GM10248 (cell line): ENCODE measurements around the gene TRIOBP.
"Not testable (repeated sequence)": the region's sequence is repeated elsewhere in the genome, so short reads cannot be mapped to it uniquely, and the experiment has no call there.

Source experiments
- CTCF ChIA-PET: fragments of 300-600 bp; sonication (Branson Sonifier 250); formaldehyde crosslinking; extraction: SDS; loops from one replicate; lab custom pipeline; 2021; ENCODE audit warnings: antibody characterized with exemption; lab: Yijun Ruan, JAX
- POLR2A ChIA-PET: fragments of 350-650 bp; sonication (Branson Sonifier 250); formaldehyde crosslinking; extraction: SDS; loops from one replicate; lab custom pipeline; 2020; ENCODE audit warnings: antibody characterized with exemption; lab: Yijun Ruan, JAX
- DNase-seq: peaks from one replicate; pipeline ENCODE4 v3.0.0; 2012; ENCODE audit errors: extremely low spot score
- TF ChIP-seq, protein P1 (sequence below): IDR thresholded peaks from 2 replicates; pipeline ENCODE4 v1.5.1; 2012; ENCODE audit warnings: mild to moderate bottlenecking, low read depth; ENCODE audit errors: extremely low read depth, missing control alignments, control extremely low read depth

Gene TRIOBP

DNA sequence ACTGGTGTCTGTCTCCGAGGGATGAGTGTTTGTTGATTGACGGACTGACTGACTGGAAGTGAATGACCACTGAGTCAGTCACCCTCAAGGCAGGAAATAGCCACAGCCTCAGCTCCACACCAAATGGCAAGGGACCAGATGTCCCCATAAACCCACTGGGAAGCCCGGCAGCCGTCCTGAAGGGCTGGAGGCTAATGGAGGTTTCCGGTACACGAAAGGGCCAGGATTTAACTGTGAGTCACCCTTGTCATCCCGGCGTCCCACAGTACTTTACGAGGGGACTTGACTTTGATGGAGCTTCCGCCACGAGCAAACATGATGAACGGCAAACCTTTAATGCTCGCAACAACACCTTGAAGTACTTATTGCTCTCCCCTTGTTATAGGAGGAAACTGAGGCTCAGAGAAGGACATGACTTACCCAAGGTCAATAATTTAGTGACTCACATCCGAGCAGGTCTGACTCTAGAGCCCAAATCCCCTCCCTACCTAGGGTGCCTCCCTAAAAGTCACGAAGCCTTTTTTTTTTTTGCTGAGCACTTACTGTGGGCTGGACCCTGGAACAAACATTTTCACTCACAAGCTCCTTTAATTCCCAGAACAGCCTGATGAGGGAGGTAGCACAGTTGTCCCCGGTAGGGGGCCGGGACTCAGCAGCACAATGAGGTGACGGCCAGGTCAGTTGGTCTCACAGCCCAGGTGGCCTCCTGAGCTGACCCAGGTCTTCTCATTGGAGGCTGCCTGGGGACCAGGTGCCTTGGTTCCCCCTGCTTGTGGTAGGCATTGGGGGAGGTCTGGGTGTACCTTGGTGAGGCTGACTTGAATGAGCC, 85.7 kb downstream of the TRIOBP start:
- no peak for DNase-seq
- POLR2A ChIA-PET: no interaction called here
- TF ChIP-seq, protein P1, sequence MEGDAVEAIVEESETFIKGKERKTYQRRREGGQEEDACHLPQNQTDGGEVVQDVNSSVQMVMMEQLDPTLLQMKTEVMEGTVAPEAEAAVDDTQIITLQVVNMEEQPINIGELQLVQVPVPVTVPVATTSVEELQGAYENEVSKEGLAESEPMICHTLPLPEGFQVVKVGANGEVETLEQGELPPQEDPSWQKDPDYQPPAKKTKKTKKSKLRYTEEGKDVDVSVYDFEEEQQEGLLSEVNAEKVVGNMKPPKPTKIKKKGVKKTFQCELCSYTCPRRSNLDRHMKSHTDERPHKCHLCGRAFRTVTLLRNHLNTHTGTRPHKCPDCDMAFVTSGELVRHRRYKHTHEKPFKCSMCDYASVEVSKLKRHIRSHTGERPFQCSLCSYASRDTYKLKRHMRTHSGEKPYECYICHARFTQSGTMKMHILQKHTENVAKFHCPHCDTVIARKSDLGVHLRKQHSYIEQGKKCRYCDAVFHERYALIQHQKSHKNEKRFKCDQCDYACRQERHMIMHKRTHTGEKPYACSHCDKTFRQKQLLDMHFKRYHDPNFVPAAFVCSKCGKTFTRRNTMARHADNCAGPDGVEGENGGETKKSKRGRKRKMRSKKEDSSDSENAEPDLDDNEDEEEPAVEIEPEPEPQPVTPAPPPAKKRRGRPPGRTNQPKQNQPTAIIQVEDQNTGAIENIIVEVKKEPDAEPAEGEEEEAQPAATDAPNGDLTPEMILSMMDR: no peak
- CTCF ChIA-PET: interaction anchor here (1.6 kb wide), 1 partner anchor 139 kb away, joined by 6 read pairs; no protein-coding TSS in a partner anchor

DNA sequence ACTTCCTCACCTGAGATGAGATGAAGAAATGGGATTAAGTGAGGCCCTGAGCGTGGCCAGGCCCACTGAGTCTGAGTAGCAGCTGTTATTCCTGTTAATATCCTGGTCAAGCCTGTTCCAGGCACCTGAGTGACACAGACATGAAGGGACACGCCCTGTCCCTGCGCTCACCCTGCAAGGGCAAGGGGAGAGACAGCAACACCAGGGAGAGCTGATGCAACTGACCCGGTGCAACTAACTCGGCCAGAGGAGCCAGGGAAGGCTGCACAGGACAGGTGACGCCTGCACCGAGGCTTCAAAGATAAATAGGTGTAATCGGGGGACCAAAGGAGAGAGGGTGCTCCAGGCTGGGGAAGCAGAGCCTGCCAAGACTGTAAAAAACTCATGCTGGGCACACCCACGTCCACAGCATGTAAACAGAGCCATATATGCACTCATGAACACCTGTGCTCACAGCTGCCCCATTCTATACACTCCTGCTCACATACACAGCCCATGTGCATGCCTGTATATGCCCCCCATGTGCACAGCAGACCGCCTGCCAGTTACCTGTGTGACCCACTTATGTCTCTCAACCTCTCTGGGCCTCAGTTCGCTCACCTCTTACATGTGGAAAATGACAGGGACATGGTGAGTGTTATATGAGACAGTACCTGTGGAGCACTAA, 88.1 kb downstream of the TRIOBP start:
- TF ChIP-seq, protein P1: no peak
- CTCF ChIA-PET: interaction anchor here (1.3 kb wide), 1 partner anchor 78 kb away, joined by 4 read pairs; no protein-coding TSS in a partner anchor
- POLR2A ChIA-PET: no interaction called here
- no peak for DNase-seq

DNA sequence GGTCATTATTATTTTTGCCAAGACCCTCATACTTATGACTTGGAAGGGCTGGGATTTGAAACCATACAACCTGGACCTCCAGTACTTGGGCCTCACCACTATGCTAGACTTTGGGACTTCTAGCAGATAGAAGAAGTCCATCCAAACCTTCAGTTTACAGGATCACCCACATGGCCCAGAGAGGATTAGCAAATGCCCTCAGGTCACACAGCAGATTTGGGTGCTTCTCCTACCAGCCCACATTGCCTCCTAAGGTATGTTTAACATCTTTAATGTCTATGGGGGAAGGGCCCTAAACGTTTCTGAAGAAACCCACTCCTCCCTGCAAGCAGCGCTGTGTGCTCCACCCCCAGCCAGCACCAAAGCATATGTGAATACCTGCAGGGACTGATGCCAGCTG, 93.4 kb downstream of the TRIOBP start:
- DNase-seq: no peak
- POLR2A ChIA-PET: no interaction called here
- TF ChIP-seq, protein P1: no peak
- CTCF ChIA-PET: no interaction called here

DNA sequence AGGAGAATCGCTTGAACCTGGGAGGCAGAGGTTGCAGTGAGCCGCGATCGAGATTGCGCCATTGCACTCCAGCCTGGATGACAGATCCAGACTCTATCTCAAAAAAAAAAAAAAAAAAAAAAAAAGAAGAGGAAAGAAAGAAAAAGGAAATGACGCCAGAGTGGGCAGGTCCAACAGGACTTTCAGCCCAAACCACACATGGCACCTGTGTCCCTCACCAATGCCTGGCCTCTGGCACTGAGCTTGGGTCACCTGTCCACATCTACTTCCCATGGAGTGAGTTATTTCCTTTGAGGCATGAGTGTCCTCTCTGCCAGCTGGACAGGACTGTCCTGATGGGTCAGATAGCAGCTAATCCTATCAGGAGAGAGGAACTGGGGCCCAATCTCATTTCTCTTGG, 95.6 kb downstream of the TRIOBP start:
- DNase-seq: no peak
- ChIA-PET POLR2A (no interaction called here), CTCF (interaction anchor here (0.7 to 1.7 kb wide), 2 partner anchors 17 to 149 kb away, joined by 3 to 6 read pairs; no protein-coding TSS in a partner anchor)
- TF ChIP-seq, protein P1: no peak

DNA sequence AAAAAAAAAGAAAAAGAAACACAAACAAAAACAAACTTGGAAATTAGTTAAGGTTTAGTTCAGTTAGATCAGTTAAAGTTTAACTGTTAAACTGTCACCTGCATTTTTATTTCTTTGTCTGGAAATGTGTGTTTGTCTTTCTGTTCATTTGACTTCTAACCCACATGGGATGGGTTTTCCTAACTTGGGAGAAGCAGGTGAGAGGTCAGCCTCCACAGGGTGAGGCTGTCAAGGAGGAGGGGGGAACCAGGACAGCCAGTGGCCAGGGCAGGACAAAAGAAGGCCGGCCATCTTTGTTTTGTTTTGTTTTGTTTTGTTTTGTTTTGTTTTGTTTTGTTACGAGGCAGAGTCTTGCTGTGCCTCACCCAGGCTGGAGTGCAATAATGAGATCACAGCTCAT, 97.5 kb downstream of the TRIOBP start:
- CTCF ChIA-PET: interaction anchor here (1.1 kb wide), 1 partner anchor 26 kb away, joined by 3 read pairs; no protein-coding TSS in a partner anchor
- POLR2A ChIA-PET: no interaction called here
- no peak for DNase-seq
- TF ChIP-seq, protein P1: no peak

DNA sequence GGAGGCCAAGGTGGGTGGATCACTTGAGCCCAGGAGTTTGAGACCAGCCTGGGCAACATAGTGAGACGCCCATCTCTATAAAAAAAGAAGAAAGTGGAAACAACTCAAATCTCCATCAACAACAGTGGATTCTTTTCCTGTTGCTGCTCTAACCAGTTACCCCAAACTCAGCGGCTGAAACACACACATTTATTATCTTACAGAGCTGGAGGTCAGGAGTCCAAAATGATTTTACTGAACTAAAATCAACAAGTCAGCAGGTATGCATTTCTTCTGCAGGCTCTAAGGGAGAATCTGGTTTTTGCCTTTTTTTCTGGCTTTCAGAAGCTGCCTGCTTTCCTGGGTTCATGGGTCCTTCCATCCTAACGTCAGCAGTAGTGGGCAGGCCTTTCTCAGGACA, 99.2 kb downstream of the TRIOBP start:
- ChIA-PET CTCF (interaction anchor here (1.3 to 1.4 kb wide), 2 partner anchors 14 to 16 kb away, joined by 3 read pairs; no protein-coding TSS in a partner anchor), POLR2A (no interaction called here)
- TF ChIP-seq, protein P1: no peak
- no peak for DNase-seq

DNA sequence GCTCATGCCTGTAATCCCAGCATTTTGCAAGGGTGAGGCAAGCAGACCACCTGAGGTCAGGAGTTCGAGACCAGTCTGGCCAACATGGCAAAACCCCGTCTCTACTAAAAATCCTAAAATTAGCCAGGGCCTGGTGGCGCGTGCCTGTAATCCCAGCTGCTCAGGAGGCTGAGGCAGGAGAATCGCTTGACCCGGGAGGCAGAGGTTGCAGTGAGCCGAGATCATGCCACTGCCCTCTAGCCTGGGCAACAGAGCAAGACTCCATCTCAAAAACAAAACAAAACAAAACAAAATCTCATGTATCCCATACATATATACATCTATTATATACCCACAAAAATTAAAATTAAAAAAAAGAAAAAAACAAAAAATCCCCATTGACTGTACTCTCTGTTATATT, 100.4 kb downstream of the TRIOBP start:
- DNase-seq, CTCF ChIA-PET, POLR2A ChIA-PET: not testable (repeated sequence)
